Sigmoid colon (tissue), 7 donors: ENCODE data around the gene MRM2. TPM values are rescaled to one million over a fixed set of nuclear protein-coding genes. Genes with fewer than 3 reads are reported as not detected.
"Not testable (repeated sequence)": the region's sequence is repeated elsewhere in the genome, so short reads cannot be mapped to it uniquely, and the experiment has no call there.

Source experiments
- DNase-seq: peaks from one replicate; pipeline ENCODE4 v3.0.0-alpha.2; 2019
- H3K27ac ChIP-seq, 4 donors: fragments of 200-600 bp; sonication (generic); one replicate each; pipeline ENCODE4 v1.5.1; 2016 to 2019; ENCODE audit warnings: mild to moderate bottlenecking in 1 of 4
- H3K27me3 ChIP-seq, 3 donors: fragments of 200-600 bp; sonication (generic); one replicate each; pipeline ENCODE4 v1.5.1; 2019; ENCODE audit warnings: mild to moderate bottlenecking in 1 of 3
- H3K36me3 ChIP-seq, 4 donors: fragments of 200-600 bp; sonication (generic); one replicate each; pipeline ENCODE4 v1.5.1; 2016 to 2019
- H3K4me1 ChIP-seq, 4 donors: fragments of 200-600 bp; sonication (generic); one replicate each; pipeline ENCODE4 v1.5.1; 2017 to 2019
- H3K4me3 ChIP-seq, 4 donors: fragments of 200-600 bp; sonication (generic); one replicate each; pipeline ENCODE4 v1.5.1; 2017 to 2019; ENCODE audit warnings: mild to moderate bottlenecking in 2 of 4, moderate library complexity in 1 of 4
- H3K9me3 ChIP-seq, 4 donors: fragments of 200-600 bp in 3 of 4; sonication (generic) in 3 of 4; one replicate each; pipeline versions ENCODE4 v1.5.1 to v1.6.1; 2013 to 2019
- EP300 ChIP-seq, 4 donors: sonication (generic); formaldehyde crosslinking; IDR thresholded peaks; one replicate each; pipeline ENCODE4 v1.6.1; 2017; ENCODE audit warnings: antibody characterized with exemption in 4 of 4
- POLR2A ChIP-seq, 2 donors: fragments of 450-650 bp; IDR thresholded peaks; one replicate each; pipeline ENCODE4 v1.6.1; 2016; ENCODE audit warnings: antibody characterized with exemption in 2 of 2, mild to moderate bottlenecking in 2 of 2, moderate library complexity in 2 of 2
- POLR2AphosphoS5 ChIP-seq, 4 donors: sonication (generic); formaldehyde crosslinking; IDR thresholded peaks; one replicate each; pipeline ENCODE4 v1.6.1; 2017; ENCODE audit warnings: antibody characterized with exemption in 4 of 4
- WGBS, 2 donors: extraction: QIAGEN DNeasy Blood & Tissue Kit; methylation state at CpG; one replicate each; pipeline ENCODE4 v1.1.7; 2013; 5-methylcytosine and 5-hydroxymethylcytosine counted together
- intact Hi-C: fragments of 100-400 bp; cut with DNase I; formaldehyde crosslinking; loops from one replicate; pipeline ENCODE4 v1.15.1; 2023
- polyA plus RNA-seq, 3 donors: library from polyadenylated mRNA; stranded (reverse); fragments of 200-250 nt; gene quantifications; one replicate each; pipeline ENCODE4 v1.2.3, GENCODE V29; 2013
- total RNA-seq, 4 donors: library from RNA; depleted of rRNA; stranded (reverse); fragments of >200 nt; gene quantifications; one replicate each; pipeline ENCODE4 v1.1.0, GENCODE V29; 2016
- TF ChIP-seq, protein P1 (sequence below), 4 experiments: fragments of 450-650 bp in 3 of 4; fragments of 200-600 bp in 1 of 4; IDR thresholded peaks; one replicate each; pipeline ENCODE4 v1.5.1; 2016 to 2019; ENCODE audit warnings: antibody characterized with exemption in 4 of 4, mild to moderate bottlenecking in 3 of 4, moderate library complexity in 2 of 4
- donor health status: healthy with polysubstance abuse.
- donor health status: Bipolar disorder and iron deficiency.
- donor health status: healthy.

The MRM2 gene
- total and polyA plus RNA-seq, 7 donors, result 12.6 to 25.0 (median 18.5) TPM

DNA sequence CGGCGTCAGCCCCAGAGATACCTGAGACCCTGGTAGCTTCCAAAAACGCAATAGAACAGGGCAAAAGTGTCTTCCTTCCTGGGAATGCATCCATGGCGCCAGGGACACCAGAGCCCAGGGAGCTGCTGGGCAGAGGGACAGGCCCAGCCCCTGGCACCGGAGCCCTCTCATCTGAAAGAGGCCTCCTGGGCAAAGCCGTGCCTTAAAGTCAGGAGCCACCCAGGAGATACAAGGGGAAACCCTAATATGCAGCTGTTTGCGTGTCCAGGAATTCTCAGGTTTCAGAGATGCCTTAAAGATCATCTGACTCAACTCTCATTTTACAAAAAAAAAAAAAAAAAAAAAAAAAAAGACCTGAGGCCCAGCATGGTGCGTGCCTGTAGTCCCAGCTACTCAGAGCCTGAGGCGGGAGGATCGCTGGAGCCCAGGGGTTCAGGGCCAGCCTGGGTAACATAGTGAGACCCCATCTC, 28.0 kb upstream of the MRM2 start:
- 94 to 95% methylated on average over 10 of the region's 10 CpGs for WGBS, 2 donors
- DNase-seq, result no peak
- H3K4me3 ChIP-seq, result no peak overlapping the region
- peaks cover 3 to 43% (median 12%) of the 10 kb centered on the region in 4 donors for H3K36me3 ChIP-seq
- H3K27me3 ChIP-seq, result no peaks in the 10 kb centered on the region
- H3K27ac ChIP-seq, result no peak overlapping the region
- intact Hi-C loops, result no loop called here
- no peaks in the 10 kb centered on the region for H3K9me3 ChIP-seq
- TF ChIP-seq POLR2A (IDR thresholded peaks at IDR 0.05) (no peak), POLR2AphosphoS5 (IDR thresholded peaks at IDR 0.05) (no peak), EP300 (IDR thresholded peaks at IDR 0.05) (no peak)
- TF ChIP-seq, protein P1, sequence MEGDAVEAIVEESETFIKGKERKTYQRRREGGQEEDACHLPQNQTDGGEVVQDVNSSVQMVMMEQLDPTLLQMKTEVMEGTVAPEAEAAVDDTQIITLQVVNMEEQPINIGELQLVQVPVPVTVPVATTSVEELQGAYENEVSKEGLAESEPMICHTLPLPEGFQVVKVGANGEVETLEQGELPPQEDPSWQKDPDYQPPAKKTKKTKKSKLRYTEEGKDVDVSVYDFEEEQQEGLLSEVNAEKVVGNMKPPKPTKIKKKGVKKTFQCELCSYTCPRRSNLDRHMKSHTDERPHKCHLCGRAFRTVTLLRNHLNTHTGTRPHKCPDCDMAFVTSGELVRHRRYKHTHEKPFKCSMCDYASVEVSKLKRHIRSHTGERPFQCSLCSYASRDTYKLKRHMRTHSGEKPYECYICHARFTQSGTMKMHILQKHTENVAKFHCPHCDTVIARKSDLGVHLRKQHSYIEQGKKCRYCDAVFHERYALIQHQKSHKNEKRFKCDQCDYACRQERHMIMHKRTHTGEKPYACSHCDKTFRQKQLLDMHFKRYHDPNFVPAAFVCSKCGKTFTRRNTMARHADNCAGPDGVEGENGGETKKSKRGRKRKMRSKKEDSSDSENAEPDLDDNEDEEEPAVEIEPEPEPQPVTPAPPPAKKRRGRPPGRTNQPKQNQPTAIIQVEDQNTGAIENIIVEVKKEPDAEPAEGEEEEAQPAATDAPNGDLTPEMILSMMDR (IDR thresholded peaks at IDR 0.05), result no peak
- H3K4me1 ChIP-seq, result no peaks in the 10 kb centered on the region

- H3K4me3 ChIP-seq, H3K27ac ChIP-seq, H3K4me1 ChIP-seq, DNase-seq, H3K9me3 ChIP-seq, intact Hi-C loops, H3K27me3 ChIP-seq: not testable (repeated sequence)
- WGBS, 2 donors, result 79 to 89% methylated on average over 12 to 13 of the region's 18 CpGs
- peaks cover under 1 to 37% (median 10%) of the 10 kb centered on the region in 4 donors for H3K36me3 ChIP-seq
These were observed 27.3 kb upstream of the MRM2 start for GRCh38 chr7:2269089-2269990.

GRCh38 chr7:2266911-2267310, 24.9 kb upstream of the MRM2 start:
- TF ChIP-seq POLR2A (IDR thresholded peaks at IDR 0.05) (no peak), EP300 (IDR thresholded peaks at IDR 0.05) (no peak), POLR2AphosphoS5 (IDR thresholded peaks at IDR 0.05) (no peak)
- TF ChIP-seq, protein P1 (IDR thresholded peaks at IDR 0.05), result no peak
- 80 to 85% methylated on average over 10 of the region's 10 CpGs for WGBS, 2 donors
- H3K9me3 ChIP-seq, result no peaks in the 10 kb centered on the region
- DNase-seq, result no peak
- H3K4me3 ChIP-seq, result no peak overlapping the region
- H3K36me3 ChIP-seq, result peaks cover 0 to 41% (median 10%) of the 10 kb centered on the region in 4 donors
- no peaks in the 10 kb centered on the region for H3K27me3 ChIP-seq
- no peak overlapping the region for H3K27ac ChIP-seq
- H3K4me1 ChIP-seq, result no peaks in the 10 kb centered on the region
- intact Hi-C loops, result no loop called here

DNA sequence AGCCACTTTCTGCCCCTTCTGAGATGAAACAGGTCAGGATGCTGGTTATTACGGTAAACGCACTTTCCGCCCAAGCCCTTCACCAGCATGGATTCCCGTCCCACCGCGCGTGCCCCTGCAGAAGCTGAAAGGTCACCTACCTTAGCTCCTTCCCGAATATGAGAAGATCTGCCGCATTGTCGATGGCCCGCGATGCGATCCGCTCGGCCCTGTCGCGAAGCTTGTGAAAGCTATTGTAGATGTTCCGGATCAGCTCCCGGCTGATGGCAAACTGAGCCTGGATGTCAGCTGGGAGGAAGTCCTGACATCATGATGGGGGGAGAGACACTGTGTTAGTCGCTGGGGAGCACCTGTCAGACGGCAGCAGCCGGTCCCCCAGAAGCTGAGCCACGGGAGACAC, 22.2 kb upstream of the MRM2 start:
- intact Hi-C loops, result no loop called here
- Histone ChIP-seq H3K27ac (no peak overlapping the region), H3K27me3 (no peaks in the 10 kb centered on the region), H3K4me3 (no peak overlapping the region), H3K36me3 (peaks cover 0 to 27% (median 2%) of the 10 kb centered on the region in 4 donors), H3K9me3 (no peaks in the 10 kb centered on the region), H3K4me1 (no peaks in the 10 kb centered on the region)
- 97 to 98% methylated on average over 23 of the region's 23 CpGs for WGBS, 2 donors
- DNase-seq, result no peak
- TF ChIP-seq, protein P1 (IDR thresholded peaks at IDR 0.05), result no peak
- TF ChIP-seq POLR2A (IDR thresholded peaks at IDR 0.05) (no peak), POLR2AphosphoS5 (IDR thresholded peaks at IDR 0.05) (no peak), EP300 (IDR thresholded peaks at IDR 0.05) (no peak)

- intact Hi-C loops, result no loop called here
- no peak overlapping the region for H3K4me3 ChIP-seq
- DNase-seq, result no peak
- no peaks in the 10 kb centered on the region for H3K9me3 ChIP-seq
- H3K36me3 ChIP-seq, result peaks cover 0 to 27% (median 2%) of the 10 kb centered on the region in 4 donors
- no peak for TF ChIP-seq POLR2A (IDR thresholded peaks at IDR 0.05)
- TF ChIP-seq, protein P1 (IDR thresholded peaks at IDR 0.05), result no peak
- TF ChIP-seq EP300 (IDR thresholded peaks at IDR 0.05), result no peak
- TF ChIP-seq POLR2AphosphoS5 (IDR thresholded peaks at IDR 0.05), result no peak
- 92 to 95% methylated on average over 18 of the region's 18 CpGs for WGBS, 2 donors
- no peak overlapping the region for H3K27ac ChIP-seq
- no peaks in the 10 kb centered on the region for H3K4me1 ChIP-seq
- H3K27me3 ChIP-seq, result no peaks in the 10 kb centered on the region
These were observed 21.2 kb upstream of the MRM2 start for GRCh38 chr7:2263176-2263575.
